Caki2 (cell line): Measurements from ENCODE around the gene CAPG. TPM values are rescaled to one million over a fixed set of nuclear protein-coding genes. Genes with fewer than 3 reads are reported as not detected.

Experiments
- DNase-seq: peaks from one replicate; pipeline ENCODE4 v3.0.0-alpha.2; 2015; ENCODE audit warnings: low read depth
- in situ Hi-C: cut with HindIII; loops from 2 replicates; pipeline ENCODE4 v1.10.0; 2016; ENCODE audit warnings: low sequenced_read_pairs, low pct_unique_long_range_greater_than_20kb, mixed read lengths
- total RNA-seq: library from RNA; depleted of rRNA; stranded (reverse); fragments of >200 nt; shearing (Covaris generic); gene quantifications from 2 replicates; pipeline ENCODE4 v1.2.3, GENCODE V29; 2014; ENCODE audit warnings: low replicate concordance

CAPG gene
- total RNA-seq, 1 experiment from 2014 or later: 545 TPM

DNA sequence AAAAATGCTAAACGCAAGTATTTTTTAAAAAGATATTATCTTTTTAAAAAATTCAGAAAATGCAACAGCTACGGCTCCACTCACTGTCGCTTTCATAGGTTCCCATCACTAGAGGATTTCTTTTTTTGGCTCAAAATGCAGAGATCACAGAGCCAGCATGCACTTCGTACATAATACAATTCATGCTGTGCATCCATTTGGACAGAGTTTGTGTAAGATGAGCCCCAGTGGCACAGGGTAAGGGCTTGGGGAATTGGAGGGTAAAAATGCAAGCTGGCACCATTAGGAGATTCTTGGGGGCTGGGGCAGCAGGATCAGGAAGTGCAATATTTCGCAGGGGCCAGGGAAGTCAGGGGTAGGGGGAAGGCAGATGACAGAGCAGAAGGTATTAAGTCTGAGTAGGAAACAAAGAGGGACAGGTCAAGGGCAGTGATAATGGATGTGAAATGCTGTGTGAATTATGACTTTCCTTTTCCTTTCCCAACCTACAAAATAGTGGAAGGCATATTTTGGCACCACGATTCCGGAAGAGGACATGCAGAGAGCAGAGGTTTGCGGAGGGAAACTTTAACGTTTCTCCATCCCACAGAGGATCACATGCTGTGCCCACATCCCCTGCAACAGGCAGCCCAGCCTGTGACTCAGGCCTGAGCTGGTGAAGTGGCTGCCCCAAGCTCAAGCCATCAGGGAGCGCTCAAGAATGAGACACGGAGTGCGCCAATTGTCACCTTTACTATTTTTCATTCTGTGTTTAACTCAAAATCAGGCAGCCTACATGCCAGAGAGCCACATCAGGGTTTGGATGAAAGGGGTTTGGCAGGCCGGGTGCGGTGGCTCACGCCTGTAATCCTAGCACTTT is 4.7 kb downstream of the CAPG start:
- DNase-seq: peak; percentile 61
- in situ Hi-C loops: no loop called here

DNA sequence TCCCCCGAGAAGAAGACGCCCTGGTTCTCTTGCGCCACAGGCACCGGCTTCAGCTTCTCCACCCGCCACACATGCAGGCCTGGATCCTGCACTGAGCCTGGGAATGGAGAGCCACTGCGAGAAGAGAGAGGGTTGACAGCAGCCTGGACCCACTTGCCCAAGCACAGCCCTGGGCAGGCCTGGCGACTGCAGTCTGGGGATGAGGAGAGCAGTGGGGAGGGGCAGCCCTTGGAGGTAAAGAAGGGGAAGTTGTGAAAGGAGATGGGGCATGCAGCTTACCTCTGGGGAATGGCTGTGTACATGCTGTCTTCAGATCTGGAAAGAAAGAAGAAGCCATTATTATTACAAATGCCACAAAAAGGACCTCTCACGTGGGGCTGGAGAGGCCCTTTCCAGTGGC is 8.3 kb downstream of the CAPG start:
- in situ Hi-C loops: no loop called here
- no peak for DNase-seq

DNA sequence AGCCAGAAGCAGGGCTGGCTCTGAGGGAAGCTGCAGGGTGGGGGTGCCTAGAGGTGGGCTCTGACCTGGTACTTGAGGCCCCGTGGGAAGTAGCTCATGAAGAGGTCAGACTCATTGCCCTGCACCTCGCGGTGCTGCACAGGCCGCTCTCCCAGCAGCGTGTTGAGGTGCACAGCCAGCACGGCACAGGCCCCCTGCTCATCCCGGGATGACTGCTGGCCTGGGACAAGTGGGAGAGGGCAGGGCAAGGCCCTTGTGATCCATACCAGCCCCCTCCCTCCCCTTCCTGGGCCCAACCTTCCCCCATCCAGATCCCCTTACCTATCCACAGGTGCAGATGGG is 8.7 kb downstream of the CAPG start:
- no peak for DNase-seq
- in situ Hi-C loops: no loop called here

- DNase-seq: no peak
- in situ Hi-C loops: no loop called here
Observed at GRCh38 chr2:85400541-85401463, 9.4 kb downstream of the CAPG start.

DNA sequence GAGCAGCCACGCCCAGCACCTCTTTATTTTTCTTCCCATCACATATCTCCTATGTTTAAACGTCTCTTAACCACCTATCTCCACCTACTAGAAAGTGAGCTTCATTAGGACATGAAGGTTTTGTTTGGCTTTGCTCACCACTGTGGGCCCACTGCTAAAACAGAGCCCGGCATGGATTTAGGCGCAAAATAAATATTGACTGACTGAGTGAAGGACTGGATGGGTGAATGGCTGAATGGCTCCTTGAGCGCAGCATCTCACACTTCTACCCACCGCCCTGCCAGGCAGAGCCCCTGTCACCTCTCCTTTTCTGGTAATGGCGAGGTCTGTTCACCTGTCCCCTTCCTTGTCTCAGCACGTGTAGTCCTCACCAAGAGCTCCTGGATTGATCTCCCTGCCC is 10.1 kb downstream of the CAPG start:
- in situ Hi-C loops: no loop called here

GRCh38 chr2:85399183-85399455 is 11.0 kb downstream of the CAPG start:
- DNase-seq: no peak
- in situ Hi-C loops: no loop called here

More for the DNA sequence above, 10.1 kb downstream of the CAPG start:
- no peak for DNase-seq

DNA sequence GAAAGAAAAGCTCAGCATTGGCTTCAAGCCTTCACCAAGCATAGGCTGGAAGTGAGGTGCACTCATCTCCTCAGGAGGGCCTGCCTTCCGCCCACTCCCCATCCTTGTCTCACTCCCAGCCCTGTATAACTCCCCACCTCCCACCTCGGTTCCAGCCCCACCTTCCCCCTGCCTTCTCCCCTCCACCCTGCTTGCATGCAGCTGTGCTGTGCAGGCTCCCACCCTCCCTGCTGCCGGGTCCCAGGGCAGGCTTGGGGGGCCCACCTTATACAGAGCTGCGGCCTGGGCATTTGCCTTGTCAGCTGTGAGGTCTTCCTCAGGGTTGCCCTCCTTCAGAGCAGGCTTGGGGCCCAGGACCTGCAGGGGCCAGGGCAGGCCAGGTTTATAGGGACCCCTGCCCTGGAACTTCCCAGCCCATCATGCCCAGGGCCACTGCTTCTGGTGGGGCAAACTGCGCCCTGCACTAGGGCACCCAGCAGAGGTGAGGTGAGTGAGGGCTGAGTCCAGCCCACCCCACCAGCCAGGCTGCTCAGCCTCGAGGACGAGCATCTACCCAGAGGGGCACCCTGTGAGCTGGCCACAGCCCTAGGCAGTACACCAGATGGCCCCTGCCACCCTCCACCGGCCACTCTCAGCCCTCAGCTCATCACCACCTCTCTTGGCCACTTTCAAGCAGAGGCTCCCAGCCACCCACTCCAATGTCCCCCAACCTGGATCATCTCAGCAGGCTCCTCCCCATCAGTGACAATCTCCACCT is 11.6 kb downstream of the CAPG start:
- no peak for DNase-seq
- in situ Hi-C loops: no loop called here

DNA sequence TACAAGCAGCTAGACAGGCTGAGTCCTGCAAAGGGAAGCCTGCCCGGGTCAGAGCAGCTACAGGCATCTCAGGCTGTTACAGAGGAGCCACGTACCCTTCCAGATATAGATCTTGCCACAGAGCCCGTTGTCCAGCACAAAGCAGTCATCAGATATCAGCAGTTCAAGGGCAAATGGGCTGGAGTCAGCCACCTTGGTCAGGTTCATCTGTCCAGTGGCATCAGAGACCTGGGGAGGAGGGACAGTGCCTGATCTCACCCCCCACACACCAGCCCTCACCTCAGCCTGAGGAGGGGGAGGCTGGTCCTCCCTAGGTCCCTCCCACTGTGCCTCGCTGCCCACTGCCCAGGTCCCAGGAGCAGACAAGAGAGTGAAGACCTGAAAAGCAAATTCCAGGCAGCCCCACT is 12.2 kb downstream of the CAPG start:
- no peak for DNase-seq
- in situ Hi-C loops: no loop called here

DNA sequence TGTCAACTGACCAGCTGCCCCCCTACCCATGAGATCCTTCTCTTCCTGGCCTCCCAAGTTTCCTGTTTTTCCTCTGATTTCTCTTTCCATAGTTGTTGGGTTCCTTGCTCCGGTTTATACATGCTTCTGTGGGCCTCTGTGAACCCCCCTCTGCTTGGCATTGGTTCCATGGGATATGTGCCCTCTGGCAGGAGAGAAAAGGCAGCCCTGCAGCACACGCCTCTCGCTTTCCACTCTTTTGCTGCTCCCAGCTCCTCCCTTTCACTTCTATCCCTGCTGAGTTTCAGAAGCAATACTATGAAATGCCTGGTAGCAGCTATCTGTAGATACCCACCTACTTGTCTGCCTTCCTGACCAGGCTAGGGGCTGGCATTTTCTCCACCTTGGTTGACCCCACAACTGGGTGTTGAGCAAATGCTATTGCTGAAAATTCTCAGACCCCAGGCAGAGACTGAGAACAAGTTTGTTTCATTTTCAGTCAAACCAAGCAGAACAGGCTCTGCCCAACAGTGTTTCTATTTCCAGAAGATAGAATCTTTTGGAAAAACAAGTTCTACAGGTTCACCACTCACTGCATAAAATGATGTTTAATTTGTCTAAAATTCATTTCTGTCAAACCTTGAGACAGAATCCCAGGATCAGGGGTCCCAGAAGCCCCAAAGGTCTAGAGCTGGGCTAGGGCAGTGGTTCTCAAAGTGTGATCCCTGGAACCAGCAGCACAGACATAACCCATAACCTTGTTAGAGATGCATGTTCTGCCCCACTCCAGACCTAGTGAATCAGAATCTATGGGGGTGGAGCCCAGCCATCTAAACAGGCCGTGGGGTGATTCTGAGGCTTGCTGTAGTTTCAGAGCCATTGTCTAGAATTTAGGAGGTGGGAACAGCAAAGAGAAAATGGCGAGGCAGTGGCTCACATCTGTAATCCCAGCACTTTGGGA is 13.4 kb downstream of the CAPG start:
- no peak for DNase-seq
- in situ Hi-C loops: no loop called here

- in situ Hi-C loops: no loop called here
- no peak for DNase-seq
Observed at GRCh38 chr2:85395912-85396475, 14.2 kb downstream of the CAPG start.

GRCh38 chr2:85394976-85395375 is 15.2 kb downstream of the CAPG start:
- in situ Hi-C loops: no loop called here
- DNase-seq: no peak

GRCh38 chr2:85394261-85394681 is 15.9 kb downstream of the CAPG start:
- DNase-seq: no peak
- in situ Hi-C loops: no loop called here

- in situ Hi-C loops: no loop called here
- DNase-seq: no peak
Observed at GRCh38 chr2:85393836-85394235, 16.3 kb downstream of the CAPG start.

DNA sequence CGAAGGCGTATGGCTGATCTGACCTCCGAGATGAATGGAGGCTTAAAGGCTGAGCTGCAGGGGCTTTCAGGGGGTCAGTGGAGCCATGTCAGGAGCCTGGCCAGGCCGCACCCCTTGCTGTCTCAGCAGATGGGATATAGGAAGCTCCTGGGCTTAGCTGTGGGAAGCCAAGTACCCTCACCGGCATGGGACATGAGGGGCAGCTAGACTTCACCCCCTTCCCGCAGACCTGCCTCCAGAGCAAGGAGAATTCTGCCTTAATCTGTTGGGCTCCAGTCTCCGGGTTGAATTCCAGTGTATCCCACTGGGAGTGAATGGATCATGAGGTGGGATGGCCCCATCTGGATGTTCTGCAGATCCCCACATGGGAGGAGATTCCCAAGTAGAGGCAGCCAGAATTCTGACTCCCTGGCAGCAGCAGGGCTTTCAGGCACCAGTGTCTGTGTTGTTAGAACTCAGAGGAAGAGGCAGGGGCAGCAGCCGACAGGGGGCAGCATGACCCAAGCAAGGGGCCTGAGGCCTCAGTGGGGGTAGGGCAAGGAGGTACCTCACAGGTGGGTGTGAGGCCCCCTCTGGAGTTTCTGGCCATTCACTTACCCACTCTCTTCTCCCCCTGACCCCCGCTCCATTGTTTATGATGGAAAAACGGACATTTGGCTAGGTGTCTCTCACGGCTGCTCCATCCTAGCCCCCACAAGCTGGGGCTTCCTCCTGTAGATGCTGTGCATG is 19.1 kb downstream of the CAPG start:
- in situ Hi-C loops: no loop called here
- DNase-seq: no peak

DNA sequence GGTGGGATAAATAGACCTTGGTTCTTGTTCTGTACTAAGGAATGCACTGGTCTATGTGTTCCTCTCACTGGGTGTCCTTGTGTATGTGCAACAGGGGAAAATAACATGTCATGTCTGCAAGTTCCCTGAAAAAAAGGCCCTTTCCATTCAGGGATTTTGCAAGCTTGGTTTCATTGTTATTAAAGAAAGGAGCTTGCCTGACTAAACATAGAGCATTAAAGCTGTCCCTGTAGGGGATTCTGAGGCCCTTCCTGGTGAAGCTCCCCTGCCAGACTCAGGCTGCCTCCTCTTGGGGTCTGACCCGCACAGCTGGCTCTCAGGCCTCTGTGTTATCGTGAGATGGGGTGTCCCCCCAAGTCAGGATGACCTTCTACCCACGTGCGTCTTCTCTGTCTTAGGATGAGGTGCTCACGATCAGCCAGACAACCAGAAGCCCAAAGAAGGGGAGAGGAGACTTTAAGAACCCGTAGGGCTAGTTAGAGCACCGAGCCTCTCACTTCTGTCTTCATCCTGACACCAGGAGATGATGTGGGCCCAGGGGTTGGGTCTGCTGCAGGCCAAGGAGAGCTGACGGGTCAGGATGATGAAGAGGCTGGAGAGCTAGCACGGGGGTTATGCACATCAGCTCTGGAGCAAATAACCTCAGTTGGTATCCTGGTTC is 21.2 kb downstream of the CAPG start:
- in situ Hi-C loops: no loop called here
- no peak for DNase-seq

GRCh38 chr2:85387754-85388153 is 22.4 kb downstream of the CAPG start:
- DNase-seq: no peak
- in situ Hi-C loops: no loop called here

GRCh38 chr2:85385746-85386145 is 24.4 kb downstream of the CAPG start:
- DNase-seq: no peak
- in situ Hi-C loops: no loop called here
